AG04450 (cell line): ENCODE measurements around the gene TRIM67. TPM values are rescaled to one million over a fixed set of nuclear protein-coding genes. Genes with fewer than 3 reads are reported as not detected.

ENCODE experiments used
- CTCF ChIA-PET: fragments of 300-600, 350-600 bp; formaldehyde crosslinking; extraction: SDS; loops from one replicate; lab custom pipeline; 2022; ENCODE audit warnings: antibody characterized with exemption, inconsistent platforms; lab: Charles Lee
- POLR2A ChIA-PET: fragments of 350-600 bp; formaldehyde crosslinking; extraction: SDS; loops from one replicate; lab custom pipeline; 2021; ENCODE audit warnings: antibody characterized with exemption, inconsistent platforms; lab: Yijun Ruan, JAX
- DNase-seq: peaks from one replicate; pipeline ENCODE4 v3.0.0-alpha.2; 2011; ENCODE audit warnings: low read depth, low spot score
- H3K27ac ChIP-seq: one replicate; pipeline ENCODE4 v1.5.1; 2012; ENCODE audit warnings: low read depth, low read length, control low read depth
- H3K27me3 ChIP-seq: one replicate; pipeline ENCODE4 v1.6.0; 2012; ENCODE audit warnings: low read length; ENCODE audit not compliant: control insufficient read depth, insufficient read depth
- H3K4me3 ChIP-seq: 2 replicates; pipeline ENCODE4 v1.5.1; 2011; ENCODE audit warnings: mild to moderate bottlenecking, low read depth, low read length, control low read depth
- H3K9me3 ChIP-seq: 2 replicates; pipeline ENCODE4 v1.5.1; 2012; ENCODE audit warnings: low read length; ENCODE audit not compliant: control insufficient read depth, insufficient read depth
- CTCF ChIP-seq: IDR thresholded peaks from 2 replicates; pipeline ENCODE4 v1.5.1; 2011; ENCODE audit warnings: low read depth, low read length, control low read depth, inconsistent platforms
- polyA plus RNA-seq: library from polyadenylated mRNA; depleted of rRNA; stranded (reverse); fragments of >200 nt; gene quantifications from 2 replicates; pipeline ENCODE4 v1.2.3, GENCODE V29; 2011

TRIM67 gene
- polyA plus RNA-seq, 1 experiment, result not detected

DNA sequence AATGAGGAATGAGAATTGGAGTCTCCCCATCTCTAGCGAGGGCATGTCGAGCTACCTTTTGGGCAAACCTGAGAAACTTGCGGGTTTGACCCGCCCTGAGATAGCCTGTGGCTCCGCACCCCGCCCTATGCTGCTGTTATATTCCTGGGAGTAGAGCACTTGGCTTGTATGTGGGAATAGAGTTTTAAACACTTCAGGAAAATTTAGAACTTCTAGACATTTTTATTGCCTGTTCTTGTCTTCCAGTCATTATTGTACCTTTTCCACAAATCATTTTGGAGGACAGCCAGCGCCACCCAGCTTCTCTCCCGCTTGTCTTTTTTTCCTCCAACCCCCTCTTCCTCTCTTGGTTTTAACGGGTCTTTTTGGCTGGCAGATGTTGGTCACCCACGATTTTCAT is 79.9 kb downstream of the TRIM67 start:
- Histone ChIP-seq H3K27ac (no peak overlapping the region), H3K27me3 (no peaks in the 10 kb centered on the region), H3K9me3 (no peaks in the 10 kb centered on the region; the same call in 1 of the 2 replicates), H3K4me3 (peak overlapping the region; percentile 93)
- DNase-seq, result no peak
- CTCF ChIA-PET, result interaction anchor here (1.4 kb wide), 1 partner anchor 362 kb away, joined by 3 read pairs; no protein-coding TSS in a partner anchor
- POLR2A ChIA-PET, result no interaction called here
- TF ChIP-seq CTCF, result no peak

DNA sequence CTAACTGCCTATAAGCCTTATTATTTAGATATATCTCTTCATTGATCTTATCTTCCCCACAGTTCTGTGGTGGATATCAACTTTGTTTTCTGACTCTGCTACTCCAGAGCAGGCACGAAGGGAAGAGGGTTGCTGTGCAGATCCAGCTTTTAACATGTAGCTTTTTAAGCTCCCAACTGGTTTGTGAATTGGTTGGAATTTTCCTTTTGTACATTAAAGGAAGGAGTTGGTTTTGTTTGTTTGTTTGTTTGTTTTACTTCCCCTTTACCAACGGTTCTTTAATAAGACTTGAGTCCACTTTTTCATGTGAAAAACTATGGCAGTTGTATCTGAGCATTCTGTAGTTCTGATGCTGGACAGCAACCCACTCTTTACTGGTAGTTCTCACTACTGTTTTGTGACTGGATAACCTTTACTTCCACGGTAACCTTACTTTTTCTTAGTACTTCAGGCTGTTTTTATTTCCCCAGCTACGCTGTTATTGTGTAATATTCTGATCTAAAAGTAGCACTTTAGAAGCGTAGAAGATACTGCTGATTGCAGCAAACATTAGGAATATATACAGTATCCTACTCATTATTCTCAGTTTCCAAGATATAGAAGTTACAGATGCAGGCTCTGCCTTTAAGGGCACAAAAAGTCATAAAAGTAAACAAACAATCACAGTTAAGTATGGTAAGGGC is 80.8 kb downstream of the TRIM67 start:
- TF ChIP-seq CTCF, result no peak
- H3K9me3 ChIP-seq, result no peaks in the 10 kb centered on the region; the same call in 1 of the 2 replicates
- H3K27ac ChIP-seq, result no peak overlapping the region
- H3K4me3 ChIP-seq, result peak overlapping the region; percentile 93
- H3K27me3 ChIP-seq, result no peaks in the 10 kb centered on the region
- CTCF ChIA-PET, result interaction anchor here (0.6 to 1.4 kb wide), 2 partner anchors 37 to 361 kb away, joined by 3 read pairs; no protein-coding TSS in a partner anchor
- no peak for DNase-seq
- POLR2A ChIA-PET, result no interaction called here

DNA sequence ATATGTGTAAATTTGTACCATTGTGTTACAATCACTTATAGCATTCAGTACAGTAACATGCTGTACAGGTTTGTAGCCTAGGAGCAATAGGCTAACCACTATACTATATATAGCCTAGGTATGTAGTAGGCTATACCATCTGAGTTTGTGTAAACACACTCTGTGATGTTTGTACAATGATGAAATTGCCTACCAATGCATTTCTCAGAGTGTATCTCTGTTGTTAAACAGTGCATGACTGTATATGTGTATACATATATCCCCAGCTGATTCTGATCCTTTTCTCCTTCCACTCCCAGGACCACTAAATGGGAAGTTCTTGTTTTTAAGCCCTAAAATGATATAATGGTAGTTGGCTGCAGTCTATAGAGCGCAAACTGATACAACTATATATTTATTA is 86.9 kb downstream of the TRIM67 start:
- Histone ChIP-seq H3K27ac (no peak overlapping the region), H3K27me3 (no peaks in the 10 kb centered on the region), H3K9me3 (no peaks in the 10 kb centered on the region), H3K4me3 (no peak overlapping the region)
- ChIA-PET POLR2A (no interaction called here), CTCF (no interaction called here)
- no peak for DNase-seq
- TF ChIP-seq CTCF, result no peak

DNA sequence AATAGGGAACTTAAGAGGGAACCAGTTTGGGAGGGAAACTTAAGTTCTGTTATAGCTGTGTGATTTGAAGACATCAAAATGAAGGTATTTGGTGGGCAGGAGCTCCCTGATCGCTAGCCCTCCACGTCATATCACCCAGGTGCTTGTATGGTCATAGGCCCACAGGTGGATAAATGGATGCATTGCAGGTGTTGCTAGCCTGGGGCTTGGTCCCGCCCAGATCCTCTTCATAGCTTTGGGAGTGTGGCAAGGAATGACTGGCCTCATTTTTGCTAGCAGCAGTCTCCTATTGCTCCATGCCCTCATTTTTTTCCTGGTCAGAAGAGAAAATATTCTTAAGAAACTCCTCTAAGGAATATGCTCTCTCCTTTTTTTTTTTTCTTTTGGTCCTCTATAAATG is 90.5 kb downstream of the TRIM67 start:
- ChIA-PET POLR2A (no interaction called here), CTCF (no interaction called here)
- no peaks in the 10 kb centered on the region for H3K27me3 ChIP-seq
- no peak overlapping the region for H3K4me3 ChIP-seq
- no peak overlapping the region for H3K27ac ChIP-seq
- DNase-seq, result no peak
- no peak for TF ChIP-seq CTCF
- peaks cover 5% of the 10 kb centered on the region; the same call in 1 of the 2 replicates for H3K9me3 ChIP-seq

DNA sequence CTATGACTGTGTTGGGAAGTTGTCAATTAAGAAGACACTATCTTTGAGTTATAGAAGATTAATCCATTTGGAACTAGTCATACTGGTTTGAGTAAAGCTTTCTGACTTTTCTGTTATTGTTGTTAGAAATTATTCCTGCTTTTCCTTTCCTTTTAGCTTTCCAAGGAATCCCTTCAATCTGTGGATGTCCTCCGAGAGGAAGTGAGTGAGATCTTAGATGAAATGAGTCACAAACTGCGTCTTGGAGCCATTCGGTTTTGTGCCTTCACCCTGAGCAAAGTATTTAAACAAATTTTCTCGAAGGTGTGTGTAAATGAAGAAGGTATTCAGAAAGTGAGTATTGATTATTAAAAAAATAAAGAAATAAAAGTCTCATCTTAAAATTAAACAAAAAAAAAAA is 98.5 kb downstream of the TRIM67 start:
- POLR2A ChIA-PET, result no interaction called here
- Histone ChIP-seq H3K27ac (no peak overlapping the region), H3K4me3 (no peak overlapping the region), H3K27me3 (no peaks in the 10 kb centered on the region), H3K9me3 (peaks cover 26% of the 10 kb centered on the region)
- CTCF ChIA-PET, result no interaction called here
- TF ChIP-seq CTCF, result no peak
- no peak for DNase-seq
